ENCODE measurements around the gene EPHB1.

GRCh38 chr3:134823679-134824078 is 28.6 kb downstream of the EPHB1 start:
- TF ChIP-seq CTCF (IDR thresholded peaks at IDR 0.05; ENCODE audit: insufficient read depth, low read length) = no peak
- TF ChIP-seq GABPA (IDR thresholded peaks at IDR 0.05; ENCODE audit: low read depth) = no peak
- no peak for TF ChIP-seq REST (IDR thresholded peaks at IDR 0.05; ENCODE audit: insufficient replicate concordance, low read depth)
- TF ChIP-seq POLR2AphosphoS5 (IDR thresholded peaks at IDR 0.05; ENCODE audit: low read depth) = no peak
